GM19023 (cell line): ENCODE results near the gene FOXG1.

Experiments
- ATAC-seq: cut with Tn5 transposase; IDR thresholded peaks from one replicate; pipeline ENCODE4 v1.9.1; 2021; ENCODE audit warnings: mild to moderate bottlenecking, moderate library complexity; ENCODE audit not compliant: unreplicated experiment

FOXG1 gene

DNA sequence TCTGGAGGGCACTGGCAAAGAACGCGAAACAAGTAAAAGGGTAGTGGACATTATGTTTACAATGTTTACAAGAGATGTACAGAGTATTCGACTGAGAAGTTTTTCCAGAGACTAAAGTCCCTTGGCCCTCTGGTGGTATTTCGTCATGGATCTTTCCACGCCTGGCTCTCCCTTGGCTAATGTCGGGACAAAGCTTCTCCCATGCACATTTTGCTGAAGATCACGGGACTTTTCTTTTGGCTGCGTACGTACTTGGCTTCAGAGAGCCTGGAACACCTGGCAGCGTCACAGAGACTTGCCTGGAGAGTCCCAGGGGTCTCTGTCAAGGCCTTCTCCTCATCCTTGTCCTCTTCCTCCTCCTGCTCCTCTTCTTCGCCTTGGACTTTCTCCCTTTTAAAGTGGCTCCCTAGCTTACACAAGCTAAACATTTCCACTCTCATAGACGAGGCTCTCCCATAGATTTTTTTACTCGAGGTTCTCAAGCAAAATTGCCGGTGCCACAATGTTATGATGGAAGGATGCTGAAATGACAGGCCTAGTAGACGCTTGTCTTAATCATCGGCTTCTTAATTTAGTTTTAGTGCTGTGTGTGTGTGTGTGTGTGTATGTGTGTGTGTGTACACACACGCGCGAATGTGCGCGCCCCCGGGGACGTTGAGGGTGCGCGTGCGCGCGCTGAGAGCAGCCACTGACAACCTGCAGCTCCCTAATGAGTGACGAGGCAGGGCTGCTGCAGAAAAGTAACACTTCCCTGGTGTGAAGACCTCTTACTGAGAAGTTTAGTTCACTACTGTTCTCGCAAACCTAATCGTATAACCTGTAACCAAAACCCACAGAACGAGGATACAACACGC is 4.9 kb upstream of the FOXG1 start:
- no peak for ATAC-seq

DNA sequence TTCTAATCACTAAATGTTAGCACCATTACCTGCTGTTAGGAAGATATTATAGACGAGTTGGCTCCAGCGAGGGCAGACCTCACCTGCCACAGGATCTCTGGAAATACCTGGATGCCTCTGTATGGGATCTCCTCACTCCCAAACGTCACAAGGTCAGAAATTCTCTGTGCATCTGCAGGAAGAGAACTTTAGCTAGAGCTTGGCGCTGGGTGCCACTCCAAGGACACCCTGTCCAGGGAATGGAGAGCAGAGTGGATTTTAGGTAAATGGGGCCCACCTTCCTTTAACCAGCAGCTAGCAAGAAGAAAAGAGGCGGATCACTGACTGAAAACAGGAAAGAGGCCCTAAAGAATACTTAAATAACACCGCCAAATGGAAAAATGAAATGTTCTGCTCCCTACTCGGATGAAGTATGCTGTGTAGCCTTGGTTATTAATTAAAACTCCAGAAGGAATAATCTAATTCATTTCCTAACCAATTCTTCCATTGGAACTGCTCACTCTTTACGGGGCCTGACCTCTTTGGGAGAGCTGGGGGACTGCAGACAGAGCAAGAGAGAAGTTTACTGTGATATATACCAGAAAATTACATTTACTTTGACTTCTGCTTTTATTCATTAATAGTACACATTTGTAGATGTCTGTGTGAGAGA is 4.2 kb upstream of the FOXG1 start:
- no peak for ATAC-seq

DNA sequence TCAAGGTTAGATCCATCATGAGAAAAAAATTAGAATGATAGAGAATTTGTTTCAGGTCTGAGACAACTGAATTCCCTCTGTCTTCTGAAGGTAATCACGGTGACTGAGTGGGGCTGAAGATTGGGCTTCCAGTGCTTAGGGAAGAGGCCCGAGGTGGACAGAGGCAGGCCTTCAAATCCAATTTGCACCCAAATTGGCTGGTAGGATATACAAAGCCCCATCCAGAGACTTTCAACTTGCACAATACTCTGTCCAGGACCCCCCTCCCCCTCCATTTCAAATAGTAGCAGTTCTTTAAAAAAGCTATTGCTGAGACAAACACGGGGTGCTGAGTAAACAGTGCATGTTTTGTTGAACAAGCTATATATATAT is 3.6 kb upstream of the FOXG1 start:
- no peak for ATAC-seq

DNA sequence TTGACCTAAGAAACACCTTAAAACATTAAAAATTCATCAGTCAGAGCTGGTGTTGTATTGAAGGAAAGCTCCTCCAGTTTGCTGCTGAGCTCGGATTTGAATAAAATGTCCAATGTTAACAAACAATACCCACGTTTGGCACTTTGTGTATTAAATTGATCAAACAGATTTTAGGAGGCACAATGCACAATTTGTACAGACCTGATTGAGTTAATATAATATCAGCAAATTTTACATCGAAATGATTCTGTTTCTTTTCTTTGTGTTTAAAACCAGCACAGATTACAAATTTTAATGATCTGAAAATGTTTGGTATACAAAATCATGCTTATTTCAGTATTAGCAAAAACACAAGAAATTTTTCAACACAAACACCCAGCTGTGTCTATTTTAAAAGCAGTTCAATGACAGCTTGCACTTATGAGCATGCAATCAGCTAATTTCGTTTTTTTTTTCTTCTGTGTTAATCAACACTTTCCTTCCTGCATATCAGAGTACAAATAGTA is 2.8 kb upstream of the FOXG1 start:
- no peak for ATAC-seq

DNA sequence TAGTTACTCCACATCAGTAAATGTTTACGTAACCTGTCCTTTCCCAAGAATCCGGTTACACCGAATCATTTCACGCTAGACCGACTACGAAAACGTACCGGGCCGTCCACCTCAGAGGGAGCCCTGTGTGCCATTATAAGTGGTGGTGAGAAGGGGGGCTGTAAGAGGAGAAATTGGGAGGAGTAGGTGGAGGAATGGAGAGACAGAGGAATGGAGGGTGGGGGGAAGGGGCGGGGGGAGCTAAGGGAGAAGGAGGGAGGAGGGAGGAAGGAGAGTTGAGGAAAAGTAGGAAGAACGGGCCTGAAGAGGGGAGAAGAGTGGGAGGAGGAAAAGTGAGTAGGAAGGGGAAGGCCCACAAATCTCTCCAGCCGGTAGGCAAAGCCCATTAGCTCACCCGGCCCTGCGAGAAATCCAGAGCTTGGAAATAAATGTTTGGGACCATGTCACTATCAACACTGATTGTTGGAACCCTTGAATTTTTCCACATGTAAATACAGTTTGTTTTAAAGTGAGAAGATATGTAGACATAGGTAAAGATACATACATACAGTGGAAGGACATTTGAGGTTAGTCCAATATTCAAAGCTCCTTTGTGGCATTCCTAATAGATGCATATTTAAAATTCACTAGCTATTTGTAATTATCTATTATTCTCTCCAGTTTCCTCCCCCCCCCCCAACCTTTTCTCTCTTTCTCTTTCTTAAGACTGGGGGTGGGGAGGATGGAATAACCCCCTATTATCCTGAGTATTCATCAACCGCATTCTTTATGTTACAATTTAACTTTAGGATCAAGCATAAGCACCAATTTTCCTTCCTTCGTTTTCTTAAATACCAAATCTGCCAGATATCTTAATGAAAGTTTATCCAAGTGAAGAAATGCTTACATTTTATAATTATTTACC is 2.1 kb upstream of the FOXG1 start:
- ATAC-seq, result no peak

DNA sequence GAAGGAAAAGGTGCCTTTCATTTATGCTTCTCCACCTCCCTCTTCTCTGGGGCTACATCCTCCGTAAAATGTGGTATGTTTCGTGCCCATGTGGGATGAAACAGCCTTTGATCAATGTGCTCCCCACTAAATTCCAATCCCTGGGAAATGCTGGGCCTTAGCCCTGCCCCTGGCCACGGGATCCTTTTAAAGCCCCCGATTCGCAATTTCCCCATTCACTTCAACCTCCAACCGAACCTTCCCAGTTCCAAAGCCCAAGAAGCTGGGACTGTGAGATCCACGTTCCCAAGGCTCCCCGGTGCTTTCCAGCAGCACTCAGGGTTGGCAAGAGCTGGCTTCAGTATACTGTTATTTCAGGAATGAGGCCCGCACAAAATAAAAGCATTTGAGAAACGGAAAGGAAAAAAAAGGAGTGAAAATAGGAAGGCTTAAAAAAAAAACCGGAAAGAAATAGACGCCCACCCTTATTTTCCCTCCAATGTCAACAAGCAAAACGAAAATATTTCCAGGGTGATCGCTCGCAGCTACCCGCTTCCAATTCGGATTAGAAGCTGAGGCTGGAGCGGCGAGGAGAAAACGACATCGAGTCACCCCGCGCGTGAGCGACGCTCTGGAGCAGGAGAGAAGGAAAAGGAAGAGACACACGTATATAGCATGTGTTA is 1.3 kb upstream of the FOXG1 start:
- ATAC-seq, result no peak

DNA sequence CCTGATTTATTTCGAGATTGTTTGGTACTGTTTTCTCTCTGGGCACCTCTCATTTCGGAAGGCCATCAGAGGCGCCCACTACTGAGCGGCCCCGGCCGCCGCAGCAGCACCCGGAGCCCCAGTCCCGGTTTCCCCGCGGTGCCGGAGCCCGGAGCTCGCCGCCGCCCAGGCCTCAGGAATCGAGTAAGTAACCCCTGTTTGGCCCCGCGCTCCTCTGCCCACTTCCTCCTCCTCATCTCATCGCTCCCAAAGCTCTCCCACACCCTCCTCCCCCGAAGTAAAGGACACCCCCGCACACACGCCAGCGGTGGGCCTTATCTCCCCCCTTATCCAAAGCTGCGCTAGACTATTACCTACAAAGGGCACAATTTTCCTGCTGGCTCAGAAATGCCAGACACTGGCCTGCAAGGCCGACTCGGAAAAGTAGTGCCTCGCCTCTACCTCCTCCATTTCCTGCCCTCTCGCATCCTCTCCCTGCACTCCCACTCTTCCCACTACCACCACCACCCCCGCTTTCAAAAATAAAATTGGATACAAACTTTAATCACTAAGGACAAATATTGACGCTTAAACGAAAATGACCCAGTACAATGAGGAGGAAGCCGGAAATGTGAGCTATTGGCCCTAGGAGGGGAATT is 637 bp upstream of the FOXG1 start:
- ATAC-seq, result no peak

DNA sequence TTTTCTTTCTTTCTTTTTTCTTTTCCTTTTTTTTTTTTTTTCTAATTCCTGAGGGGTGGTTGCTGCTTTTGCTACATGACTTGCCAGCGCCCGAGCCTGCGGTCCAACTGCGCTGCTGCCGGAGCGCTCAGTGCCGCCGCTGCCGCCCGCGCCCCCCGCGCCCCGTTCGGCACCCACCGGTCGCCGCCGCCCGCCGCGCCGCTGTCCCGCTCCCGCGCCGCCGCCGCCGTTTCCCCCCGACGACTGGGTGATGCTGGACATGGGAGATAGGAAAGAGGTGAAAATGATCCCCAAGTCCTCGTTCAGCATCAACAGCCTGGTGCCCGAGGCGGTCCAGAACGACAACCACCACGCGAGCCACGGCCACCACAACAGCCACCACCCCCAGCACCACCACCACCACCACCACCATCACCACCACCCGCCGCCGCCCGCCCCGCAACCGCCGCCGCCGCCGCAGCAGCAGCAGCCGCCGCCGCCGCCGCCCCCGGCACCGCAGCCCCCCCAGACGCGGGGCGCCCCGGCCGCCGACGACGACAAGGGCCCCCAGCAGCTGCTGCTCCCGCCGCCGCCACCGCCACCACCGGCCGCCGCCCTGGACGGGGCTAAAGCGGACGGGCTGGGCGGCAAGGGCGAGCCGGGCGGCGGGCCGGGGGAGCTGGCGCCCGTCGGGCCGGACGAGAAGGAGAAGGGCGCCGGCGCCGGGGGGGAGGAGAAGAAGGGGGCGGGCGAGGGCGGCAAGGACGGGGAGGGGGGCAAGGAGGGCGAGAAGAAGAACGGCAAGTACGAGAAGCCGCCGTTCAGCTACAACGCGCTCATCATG is 654 bp downstream of the FOXG1 start:
- ATAC-seq, result no peak

DNA sequence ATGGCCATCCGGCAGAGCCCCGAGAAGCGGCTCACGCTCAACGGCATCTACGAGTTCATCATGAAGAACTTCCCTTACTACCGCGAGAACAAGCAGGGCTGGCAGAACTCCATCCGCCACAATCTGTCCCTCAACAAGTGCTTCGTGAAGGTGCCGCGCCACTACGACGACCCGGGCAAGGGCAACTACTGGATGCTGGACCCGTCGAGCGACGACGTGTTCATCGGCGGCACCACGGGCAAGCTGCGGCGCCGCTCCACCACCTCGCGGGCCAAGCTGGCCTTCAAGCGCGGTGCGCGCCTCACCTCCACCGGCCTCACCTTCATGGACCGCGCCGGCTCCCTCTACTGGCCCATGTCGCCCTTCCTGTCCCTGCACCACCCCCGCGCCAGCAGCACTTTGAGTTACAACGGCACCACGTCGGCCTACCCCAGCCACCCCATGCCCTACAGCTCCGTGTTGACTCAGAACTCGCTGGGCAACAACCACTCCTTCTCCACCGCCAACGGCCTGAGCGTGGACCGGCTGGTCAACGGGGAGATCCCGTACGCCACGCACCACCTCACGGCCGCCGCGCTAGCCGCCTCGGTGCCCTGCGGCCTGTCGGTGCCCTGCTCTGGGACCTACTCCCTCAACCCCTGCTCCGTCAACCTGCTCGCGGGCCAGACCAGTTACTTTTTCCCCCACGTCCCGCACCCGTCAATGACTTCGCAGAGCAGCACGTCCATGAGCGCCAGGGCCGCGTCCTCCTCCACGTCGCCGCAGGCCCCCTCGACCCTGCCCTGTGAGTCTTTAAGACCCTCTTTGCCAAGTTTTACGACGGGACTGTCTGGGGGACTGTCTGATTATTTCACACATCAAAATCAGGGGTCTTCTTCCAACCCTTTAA is 1.5 kb downstream of the FOXG1 start:
- no peak for ATAC-seq

DNA sequence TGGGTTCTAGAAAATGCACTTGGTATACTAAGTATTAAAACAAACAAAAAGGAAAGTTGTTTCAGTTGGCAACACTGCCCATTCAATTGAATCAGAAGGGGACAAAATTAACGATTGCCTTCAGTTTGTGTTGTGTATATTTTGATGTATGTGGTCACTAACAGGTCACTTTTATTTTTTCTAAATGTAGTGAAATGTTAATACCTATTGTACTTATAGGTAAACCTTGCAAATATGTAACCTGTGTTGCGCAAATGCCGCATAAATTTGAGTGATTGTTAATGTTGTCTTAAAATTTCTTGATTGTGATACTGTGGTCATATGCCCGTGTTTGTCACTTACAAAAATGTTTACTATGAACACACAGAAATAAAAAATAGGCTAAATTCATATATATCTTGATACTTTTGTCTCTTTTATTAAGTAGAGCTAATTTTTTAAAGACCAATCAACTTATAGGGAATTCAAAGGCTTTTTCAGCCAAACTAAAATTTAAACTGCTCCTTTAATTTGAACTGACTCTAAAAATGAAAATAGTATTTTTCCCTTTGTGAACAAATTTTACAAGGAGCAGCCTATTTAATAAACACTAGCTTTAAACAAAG is 2.8 kb downstream of the FOXG1 start:
- ATAC-seq, result no peak

DNA sequence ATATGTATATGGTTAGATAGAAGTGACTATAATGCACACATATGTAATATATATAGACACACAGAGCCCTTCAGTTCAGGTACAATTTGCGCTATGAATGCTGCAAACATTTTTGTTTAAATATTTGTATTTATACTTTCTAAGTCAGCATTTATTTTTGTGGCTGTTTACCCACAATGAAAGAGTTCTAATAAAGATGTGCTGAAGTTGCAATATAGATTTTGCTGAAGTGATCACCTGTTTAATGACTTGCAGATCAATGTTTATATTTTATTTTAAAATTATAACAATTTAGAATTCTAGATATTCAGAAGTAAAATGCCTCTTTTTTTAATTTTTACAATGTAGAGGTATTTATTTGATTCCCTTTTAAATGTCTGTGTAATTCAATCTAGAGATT is 3.5 kb downstream of the FOXG1 start:
- ATAC-seq, result no peak

DNA sequence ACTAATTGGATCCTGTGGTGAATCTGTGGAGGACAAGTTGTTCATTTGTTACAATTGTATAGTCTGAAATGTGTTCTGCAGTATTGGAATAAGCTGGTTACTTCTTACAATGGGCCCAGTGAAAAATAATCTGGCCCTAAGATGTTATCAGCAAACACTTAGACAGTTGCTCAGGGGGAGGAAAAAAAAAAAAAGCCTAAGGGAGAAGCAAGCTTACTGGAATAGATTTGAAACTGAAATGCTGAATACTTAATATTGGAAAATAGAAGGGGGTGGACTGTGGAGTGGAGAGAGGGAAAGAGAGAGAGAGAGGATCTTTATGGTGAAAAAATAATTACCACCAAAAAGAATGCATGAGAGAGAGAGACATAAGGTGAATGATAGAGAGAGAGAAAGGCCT is 4.0 kb downstream of the FOXG1 start:
- no peak for ATAC-seq

DNA sequence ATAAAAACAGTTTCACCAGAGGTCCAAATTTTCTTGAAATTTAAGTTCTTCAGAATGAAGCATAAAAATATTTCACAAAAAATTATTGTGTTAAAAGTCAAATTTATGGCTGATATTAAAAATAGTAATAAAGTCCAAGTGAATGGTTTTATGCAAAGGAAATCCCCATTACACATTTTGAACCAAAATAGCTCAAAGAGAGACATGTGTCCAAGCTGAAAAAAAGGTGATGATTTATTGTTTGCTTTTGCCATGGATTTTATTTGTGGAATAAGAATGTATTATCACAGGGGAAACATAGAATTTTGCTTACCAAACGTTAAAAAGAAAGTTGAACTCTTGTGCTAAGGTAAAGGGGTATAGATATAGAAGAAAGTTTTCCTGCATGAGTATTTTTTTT is 4.6 kb downstream of the FOXG1 start:
- ATAC-seq, result no peak

DNA sequence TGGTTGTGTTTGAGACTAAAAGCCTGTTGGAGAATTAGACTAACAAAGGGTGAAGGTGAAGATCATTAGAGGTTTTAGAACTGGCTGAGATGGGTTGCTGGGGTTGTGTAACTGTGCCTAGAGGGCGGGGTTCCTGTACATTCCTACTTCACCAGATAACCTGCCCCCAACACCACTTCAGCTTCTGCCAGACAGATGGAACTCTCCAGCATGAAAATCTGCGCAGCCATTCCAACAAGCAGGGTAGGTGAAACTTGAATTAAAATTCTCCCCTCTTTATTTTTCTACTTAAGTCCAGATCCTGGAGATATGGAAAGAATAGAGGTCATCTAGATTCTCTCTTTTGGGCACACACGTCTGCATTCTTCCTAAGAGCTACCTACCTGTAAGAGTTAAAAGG is 6.0 kb downstream of the FOXG1 start:
- no peak for ATAC-seq

DNA sequence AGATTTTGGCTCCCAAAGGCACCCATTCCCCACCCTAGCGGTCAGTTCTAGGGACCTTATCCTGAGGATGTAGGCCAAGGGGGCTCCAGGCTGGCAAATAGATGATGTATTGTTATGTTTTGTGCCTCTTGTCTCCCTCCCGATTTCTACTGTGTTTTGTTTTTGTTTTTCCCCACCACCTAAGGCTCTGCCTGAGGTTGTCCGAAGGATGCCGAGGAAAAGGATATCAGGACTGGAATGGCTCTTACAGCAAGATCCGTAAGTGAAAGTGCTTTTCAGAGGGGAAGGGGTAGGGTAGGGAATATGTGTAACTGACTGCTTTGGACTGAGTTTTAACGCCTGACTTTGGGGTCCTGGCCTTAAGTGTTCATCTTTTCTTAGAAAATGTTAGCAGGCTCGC is 6.6 kb downstream of the FOXG1 start:
- no peak for ATAC-seq

DNA sequence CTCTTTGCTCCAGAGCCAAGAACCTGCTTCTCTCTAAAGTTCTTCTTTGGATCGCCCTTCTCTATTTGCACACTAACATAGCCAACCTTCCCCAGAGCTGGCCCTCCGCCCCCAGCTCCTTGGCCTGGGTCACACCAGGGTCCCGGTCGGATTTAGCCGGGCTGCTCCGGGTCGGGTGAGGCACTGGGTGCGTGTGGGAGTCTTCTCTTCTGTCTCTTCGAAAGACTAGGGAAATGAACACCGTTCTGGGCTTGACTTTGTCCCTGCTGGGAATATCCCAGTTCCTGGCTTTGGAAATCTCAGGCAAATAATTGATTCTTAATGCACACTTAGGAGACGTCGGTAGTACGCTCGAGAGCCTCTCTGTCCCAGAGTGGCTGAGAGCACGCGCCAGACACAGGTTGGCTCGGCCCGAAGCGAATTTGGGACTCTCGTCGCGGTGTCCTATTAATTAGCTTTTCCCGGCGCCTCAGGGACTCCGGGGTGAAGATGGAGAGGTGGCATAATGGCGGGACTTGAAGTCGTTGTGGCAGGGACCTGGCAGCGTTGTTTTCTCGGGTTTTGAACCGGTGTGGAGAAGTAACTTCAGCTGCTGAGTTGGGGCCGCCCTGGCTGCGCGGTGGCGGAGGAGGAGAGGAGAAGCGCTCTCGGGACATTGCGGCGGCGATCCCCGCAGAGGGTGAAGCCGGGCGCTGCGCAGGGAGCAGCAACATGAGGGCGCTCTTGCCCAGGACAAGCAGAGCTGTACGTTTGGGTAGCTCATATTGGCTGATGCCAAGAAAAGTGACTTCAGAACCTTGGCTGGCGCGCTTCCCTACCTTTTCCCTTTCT is 7.5 kb downstream of the FOXG1 start:
- ATAC-seq, result no peak
